GM19193 (cell line): Measurements from ENCODE around the gene PSMG3.

Experiments
- POLR2A ChIP-seq: IDR thresholded peaks from 4 replicates; pipeline ENCODE4 v1.6.1; 2011; ENCODE audit not compliant: insufficient read depth, insufficient read length; ENCODE audit errors: extremely low read depth

Gene PSMG3

GRCh38 chr7:1532456-1533254, 37.2 kb downstream of the PSMG3 start:
- no peak for TF ChIP-seq POLR2A

GRCh38 chr7:1531979-1532455, 37.8 kb downstream of the PSMG3 start:
- no peak for TF ChIP-seq POLR2A

- TF ChIP-seq POLR2A = no peak
Measured at GRCh38 chr7:1531263-1531978, 38.4 kb downstream of the PSMG3 start.

- no peak for TF ChIP-seq POLR2A
Measured at GRCh38 chr7:1530946-1531262, 38.9 kb downstream of the PSMG3 start.

- no peak for TF ChIP-seq POLR2A
Measured at GRCh38 chr7:1529383-1530116, 40.3 kb downstream of the PSMG3 start.

- no peak for TF ChIP-seq POLR2A
Measured at GRCh38 chr7:1526271-1526754, 43.5 kb downstream of the PSMG3 start.

- no peak for TF ChIP-seq POLR2A
Measured at GRCh38 chr7:1525409-1525808, 44.4 kb downstream of the PSMG3 start.

- no peak for TF ChIP-seq POLR2A
Measured at GRCh38 chr7:1523844-1524243, 46.0 kb downstream of the PSMG3 start.

GRCh38 chr7:1523208-1523607, 46.6 kb downstream of the PSMG3 start:
- no peak for TF ChIP-seq POLR2A

GRCh38 chr7:1521456-1521855, 48.4 kb downstream of the PSMG3 start:
- TF ChIP-seq POLR2A = no peak

GRCh38 chr7:1520539-1521234, 49.1 kb downstream of the PSMG3 start:
- TF ChIP-seq POLR2A = no peak
